GM12801 (cell line): ENCODE results near the gene SH3D19.

Experiments used
- CTCF ChIP-seq: IDR thresholded peaks from one replicate; pipeline ENCODE4 v1.5.1; 2011; ENCODE audit warnings: control low read depth; ENCODE audit not compliant: insufficient read length; ENCODE audit errors: extremely low read depth

Gene SH3D19

DNA sequence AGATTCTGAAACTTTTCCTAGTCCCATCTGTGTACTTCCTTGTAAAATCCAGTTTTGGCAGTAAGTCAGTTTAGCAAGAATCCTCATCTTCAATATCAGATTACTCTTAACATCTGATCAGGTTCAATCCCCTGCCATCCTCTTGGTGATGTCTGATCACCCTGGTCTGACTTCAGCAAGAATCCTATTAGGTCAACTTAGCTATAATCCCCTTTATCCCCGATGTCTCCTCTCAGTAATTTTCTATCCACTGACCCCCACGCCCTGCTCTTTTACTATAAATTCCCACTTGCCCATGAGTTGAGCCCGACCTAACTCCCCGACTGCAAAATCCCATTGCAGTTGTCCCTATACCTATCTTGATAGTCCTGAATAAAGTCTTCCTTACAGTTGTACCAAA lies 106.3 kb downstream of the SH3D19 start:
- TF ChIP-seq CTCF: no peak

GRCh38 chr4:151218343-151218742 lies 107.1 kb downstream of the SH3D19 start:
- TF ChIP-seq CTCF: no peak

- no peak for TF ChIP-seq CTCF
These were observed 108.1 kb downstream of the SH3D19 start for GRCh38 chr4:151217326-151217725.

GRCh38 chr4:151215295-151215694 lies 110.1 kb downstream of the SH3D19 start:
- TF ChIP-seq CTCF: no peak

GRCh38 chr4:151207868-151208267 lies 117.5 kb downstream of the SH3D19 start:
- TF ChIP-seq CTCF: no peak

DNA sequence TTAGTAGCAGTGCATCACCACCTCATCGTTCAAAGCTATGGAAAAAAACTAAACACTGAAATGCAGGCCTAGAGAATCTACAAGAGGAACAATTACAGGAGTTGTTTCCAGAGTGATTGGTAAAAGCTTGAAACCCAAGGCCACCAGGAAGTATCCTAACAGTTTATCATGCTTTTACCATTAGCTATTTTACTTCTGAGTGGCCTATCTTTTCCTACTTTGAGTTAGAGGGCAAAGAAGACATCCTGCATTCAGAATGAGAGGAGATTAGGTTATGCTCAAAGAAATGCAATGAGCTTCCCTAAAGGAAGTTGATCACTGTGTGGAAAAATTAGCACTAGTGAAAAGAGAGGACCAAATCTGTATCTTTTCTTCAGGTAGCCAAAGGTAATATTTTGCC lies 118.2 kb downstream of the SH3D19 start:
- no peak for TF ChIP-seq CTCF

DNA sequence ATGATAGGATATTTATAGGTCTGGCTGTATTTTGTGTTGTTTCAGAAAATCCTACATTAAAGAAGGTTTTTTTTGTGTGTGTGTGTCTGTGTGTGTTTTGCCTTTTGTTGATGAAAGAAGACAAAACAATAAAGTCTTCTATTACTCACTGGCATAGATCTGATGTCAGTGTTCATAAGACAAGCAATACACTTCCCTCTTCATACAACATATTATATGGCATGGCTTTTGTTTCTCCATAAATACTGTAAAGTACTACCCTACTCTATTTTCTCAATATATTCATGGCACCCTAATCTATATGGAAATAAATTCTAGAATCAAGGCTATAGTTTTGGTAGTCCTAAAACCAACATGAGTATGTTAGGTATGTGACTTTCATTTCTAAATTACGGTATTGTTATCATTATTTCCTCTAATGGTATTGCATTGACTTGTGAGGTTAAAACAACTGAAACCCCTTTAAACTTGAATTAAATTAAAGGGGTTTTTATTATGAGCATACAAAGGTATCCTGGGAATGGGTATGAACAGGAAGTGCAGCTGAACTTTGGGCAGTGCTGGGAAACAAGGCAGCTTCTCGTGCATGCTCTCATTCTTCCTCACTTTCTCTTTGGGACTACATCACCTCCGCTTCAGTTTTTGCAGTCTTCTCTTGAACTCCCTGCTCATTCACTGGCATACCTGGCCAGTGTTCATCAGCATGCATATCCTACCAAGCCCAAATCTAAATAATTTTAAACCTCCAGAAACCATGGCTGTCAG lies 119.0 kb downstream of the SH3D19 start:
- TF ChIP-seq CTCF: no peak
